NT2/D1 (cell line): Measurements from ENCODE around the gene SNAPC2.

Experiments
- DNase-seq: peaks from one replicate; pipeline ENCODE4 v3.0.0-alpha.2; 2011; ENCODE audit warnings: low read depth, low spot score
- H3K27me3 ChIP-seq: 2 replicates; pipeline ENCODE4 v1.6.0; 2011; ENCODE audit warnings: mild to moderate bottlenecking; ENCODE audit not compliant: insufficient read length, insufficient read depth
- H3K36me3 ChIP-seq: 2 replicates; pipeline ENCODE4 v1.6.1; 2011; ENCODE audit warnings: mild to moderate bottlenecking, low read length, mixed read lengths; ENCODE audit not compliant: insufficient read depth, insufficient read length
- H3K4me1 ChIP-seq: 2 replicates; pipeline ENCODE4 v1.5.1; 2011; ENCODE audit not compliant: insufficient read depth, insufficient read length
- H3K4me3 ChIP-seq: 2 replicates; pipeline ENCODE4 v1.5.1; 2011; ENCODE audit warnings: low read depth; ENCODE audit not compliant: insufficient read length
- H3K9ac ChIP-seq: 2 replicates; pipeline ENCODE4 v1.6.0; 2011; ENCODE audit warnings: low read depth; ENCODE audit not compliant: insufficient read length
- H3K9me3 ChIP-seq: 2 replicates; pipeline ENCODE4 v1.5.1; 2011; ENCODE audit warnings: mild to moderate bottlenecking, low read length; ENCODE audit not compliant: insufficient read depth
- SUZ12 ChIP-seq: IDR thresholded peaks from 2 replicates; pipeline ENCODE4 v1.6.1; 2011; ENCODE audit not compliant: insufficient read length, insufficient read depth; ENCODE audit errors: extremely low read depth
- YY1 ChIP-seq: IDR thresholded peaks from 2 replicates; pipeline ENCODE4 v1.6.1; 2011; ENCODE audit not compliant: insufficient read length, insufficient read depth
- ZNF274 ChIP-seq: IDR thresholded peaks from 2 replicates; pipeline ENCODE4 v1.6.1; 2011; ENCODE audit warnings: mild to moderate bottlenecking, low read depth, low read length

Gene SNAPC2

DNA sequence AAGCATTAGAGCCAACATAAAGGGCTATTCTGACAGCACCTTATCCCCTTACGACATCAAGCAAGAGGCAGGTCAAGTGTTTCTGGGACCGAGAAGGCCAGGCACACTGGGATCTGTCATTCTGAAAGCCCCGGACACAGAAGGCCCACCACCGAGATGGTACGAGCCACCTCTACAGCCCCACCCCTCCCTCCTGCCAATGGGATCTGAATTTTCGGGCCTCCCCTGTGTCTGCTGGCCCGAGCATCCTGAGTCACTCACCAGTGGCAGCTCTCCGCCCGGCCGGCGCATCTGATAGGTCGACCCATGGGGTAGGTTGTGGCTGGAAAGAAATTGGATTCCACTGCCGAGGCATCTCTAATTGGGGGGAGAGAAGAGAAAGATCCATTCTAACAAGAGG is 20.7 kb downstream of the SNAPC2 start:
- Histone ChIP-seq H3K27me3 (no peaks in the 10 kb centered on the region), H3K36me3 (peaks cover 62% of the 10 kb centered on the region), H3K9ac (no peak overlapping the region), H3K9me3 (no peaks in the 10 kb centered on the region), H3K4me1 (peaks cover 11% of the 10 kb centered on the region), H3K4me3 (no peak overlapping the region)
- TF ChIP-seq YY1 (no peak), ZNF274 (no peak), SUZ12 (no peak)
- DNase-seq, result no peak

GRCh38 chr19:7941895-7942596 is 21.9 kb downstream of the SNAPC2 start:
- Histone ChIP-seq H3K27me3 (no peaks in the 10 kb centered on the region), H3K4me1 (peaks cover 11% of the 10 kb centered on the region), H3K9me3 (no peaks in the 10 kb centered on the region), H3K9ac (peak overlapping the region; percentile 27), H3K36me3 (peaks cover 51% of the 10 kb centered on the region), H3K4me3 (peak overlapping the region; percentile 95)
- no peak for DNase-seq
- TF ChIP-seq SUZ12, result no peak
- TF ChIP-seq ZNF274, result no peak

DNA sequence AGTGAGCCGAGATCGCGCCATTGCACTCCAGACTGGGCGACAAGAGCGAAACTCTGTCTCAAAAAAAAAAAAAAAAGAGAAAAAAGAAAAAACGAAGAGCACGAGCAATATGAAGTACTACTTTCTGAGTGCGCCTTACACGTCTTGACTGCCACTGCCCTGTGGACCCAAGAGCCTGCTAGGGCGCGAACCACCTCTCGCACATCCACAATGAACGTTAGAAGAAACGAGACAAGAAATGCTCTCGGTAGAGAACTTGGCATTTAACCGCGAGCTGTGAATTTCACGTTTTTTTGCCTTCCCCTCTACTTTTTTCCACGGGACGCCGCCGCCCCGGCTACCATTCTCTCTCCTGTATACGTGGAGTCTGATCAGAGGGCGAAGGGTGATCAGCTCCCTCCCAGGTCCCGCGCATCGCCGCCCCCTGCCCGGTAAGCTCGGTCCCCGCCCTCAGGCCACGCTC is 22.9 kb downstream of the SNAPC2 start:
- no peak for DNase-seq
- Histone ChIP-seq H3K9me3 (no peaks in the 10 kb centered on the region), H3K27me3 (no peaks in the 10 kb centered on the region), H3K9ac (peak overlapping the region; percentile 98), H3K36me3 (peaks cover 43% of the 10 kb centered on the region), H3K4me1 (peaks cover 11% of the 10 kb centered on the region), H3K4me3 (peak overlapping the region; percentile 95)
- TF ChIP-seq ZNF274 (no peak), SUZ12 (no peak), YY1 (no peak)

DNA sequence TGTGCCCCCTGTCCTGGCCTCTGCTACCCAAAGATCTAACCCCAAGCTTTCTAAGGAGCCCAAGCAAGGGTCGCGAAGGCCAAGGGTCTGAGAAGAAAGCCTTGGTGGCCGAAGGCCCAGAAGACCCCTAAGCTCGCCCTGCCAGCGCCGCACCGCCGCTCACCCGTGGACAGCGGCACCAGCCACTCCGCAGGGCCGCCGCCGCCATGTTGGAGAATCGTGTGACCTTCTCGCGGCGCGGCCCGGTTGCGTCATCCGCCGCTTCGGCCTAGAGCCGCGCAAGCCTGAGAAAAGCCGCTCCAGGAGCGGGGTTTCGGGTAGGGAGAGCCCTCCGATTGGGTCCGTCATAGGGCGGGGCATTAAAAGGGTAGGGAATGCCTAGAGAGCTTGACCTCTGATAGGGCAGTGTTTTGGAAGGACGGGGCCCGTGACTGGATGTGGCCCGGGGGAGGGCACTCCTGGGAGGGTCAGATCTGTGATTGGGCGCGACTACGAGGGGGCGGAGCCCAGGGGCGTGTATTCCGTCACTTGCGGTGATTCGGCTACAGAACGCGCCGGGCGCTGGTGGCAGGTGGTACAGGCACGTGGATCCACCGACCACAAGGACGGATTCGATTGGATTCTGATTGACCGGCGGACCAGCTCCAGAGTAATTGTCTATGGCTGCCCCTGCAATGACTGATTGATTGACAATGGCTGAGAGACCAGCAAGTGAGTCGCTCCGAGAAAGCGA is 23.5 kb downstream of the SNAPC2 start, which contains the start of gene TIMM44:
TSS of gene TIMM44 (minus strand) at position 223 of the 733 bp plus-strand sequence. CDS start at position 208, 15 bp downstream.
- peak; percentile 98 for DNase-seq
- Histone ChIP-seq H3K36me3 (peaks cover 41% of the 10 kb centered on the region), H3K9ac (peak within 1 kb of the TSS; percentile 98), H3K27me3 (no peaks in the 10 kb centered on the region), H3K9me3 (no peaks in the 10 kb centered on the region), H3K4me1 (peaks cover 11% of the 10 kb centered on the region), H3K4me3 (peak within 1 kb of the TSS; percentile 95)
- TF ChIP-seq ZNF274, result no peak
- TF ChIP-seq YY1, result peak; percentile 88

DNA sequence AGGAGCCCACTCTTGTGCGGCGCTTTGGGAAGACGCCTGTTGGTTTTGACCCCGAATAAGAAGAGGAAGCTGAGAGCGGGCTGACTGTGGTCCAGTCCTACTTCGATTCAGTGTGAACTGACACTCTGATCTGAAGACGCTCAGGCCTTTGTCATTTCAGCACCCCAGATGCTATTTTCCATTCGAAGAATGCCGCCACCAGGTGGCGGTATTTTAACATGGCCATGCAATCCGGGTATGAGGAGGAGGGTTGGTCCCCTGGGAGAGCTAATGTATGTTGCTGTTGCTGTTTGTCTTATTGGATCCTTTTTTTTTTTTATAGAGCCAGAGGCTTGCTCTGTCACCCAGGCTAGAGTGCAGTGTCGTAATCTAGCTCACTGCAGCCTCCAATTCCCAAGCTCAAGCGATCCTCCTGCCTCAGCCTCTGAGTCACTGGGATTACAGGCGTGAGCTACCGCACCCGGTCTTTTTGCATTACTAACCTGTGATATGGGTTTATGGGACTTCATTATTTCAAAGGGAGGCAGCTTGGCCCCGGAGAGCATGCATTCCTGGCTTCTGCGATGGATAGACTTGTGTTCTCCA is 24.1 kb downstream of the SNAPC2 start:
- no peaks in the 10 kb centered on the region for H3K27me3 ChIP-seq
- TF ChIP-seq SUZ12 (no peak), ZNF274 (no peak), YY1 (no peak)
- peak overlapping the region; percentile 95 for H3K4me3 ChIP-seq
- peaks cover 11% of the 10 kb centered on the region for H3K4me1 ChIP-seq
- peak; percentile 85 for DNase-seq
- peak overlapping the region; percentile 80 for H3K9ac ChIP-seq
- H3K36me3 ChIP-seq, result peaks cover 35% of the 10 kb centered on the region
- H3K9me3 ChIP-seq, result no peaks in the 10 kb centered on the region

GRCh38 chr19:7947939-7948338 is 27.8 kb downstream of the SNAPC2 start:
- H3K4me3 ChIP-seq, result no peak overlapping the region
- H3K36me3 ChIP-seq, result peaks cover 4% of the 10 kb centered on the region
- DNase-seq, result no peak
- no peak overlapping the region for H3K9ac ChIP-seq
- no peaks in the 10 kb centered on the region for H3K27me3 ChIP-seq
- peaks cover 3% of the 10 kb centered on the region for H3K4me1 ChIP-seq
- no peaks in the 10 kb centered on the region for H3K9me3 ChIP-seq
- no peak for TF ChIP-seq SUZ12

DNA sequence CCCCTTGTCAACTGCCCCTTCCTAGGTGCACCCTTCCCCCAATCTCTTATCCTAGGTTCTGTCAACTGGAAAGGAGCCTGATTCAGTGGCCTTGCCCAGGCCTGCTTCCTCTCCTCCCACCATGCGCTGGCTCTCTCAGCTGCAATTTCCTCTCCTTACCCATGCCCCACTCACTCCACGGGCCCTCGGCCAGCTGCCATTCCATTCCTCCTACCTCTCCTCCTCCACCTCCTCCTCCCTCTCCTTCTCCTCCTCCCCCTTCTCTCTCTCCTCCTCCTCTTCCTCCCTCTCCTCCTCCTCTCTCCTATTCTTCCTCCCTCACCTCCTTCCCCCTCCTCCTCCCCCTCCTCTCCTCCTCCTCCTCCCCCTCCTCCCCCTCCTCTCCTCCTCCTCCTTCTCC is 32.9 kb downstream of the SNAPC2 start:
- peak overlapping the region; percentile 8 for H3K9ac ChIP-seq
- TF ChIP-seq YY1 (no peak), ZNF274 (no peak), SUZ12 (no peak)
- no peak overlapping the region for H3K4me3 ChIP-seq
- H3K27me3 ChIP-seq, result no peaks in the 10 kb centered on the region
- peaks cover 9% of the 10 kb centered on the region for H3K4me1 ChIP-seq
- no peak for DNase-seq
- no peaks in the 10 kb centered on the region for H3K9me3 ChIP-seq
- peaks cover 9% of the 10 kb centered on the region for H3K36me3 ChIP-seq
